DMS 273 treated with DMSO at 0.1 percent for 48 hours (cell line): Measurements from ENCODE around the gene CORO1C.

Experiments used
- DNase-seq: peaks from one replicate; lab custom pipeline; 2025; lab: John Stamatoyannopoulos, UW

CORO1C gene

GRCh38 chr12:108614639-108615038 is 116.7 kb downstream of the CORO1C start:
- no peak for DNase-seq

DNA sequence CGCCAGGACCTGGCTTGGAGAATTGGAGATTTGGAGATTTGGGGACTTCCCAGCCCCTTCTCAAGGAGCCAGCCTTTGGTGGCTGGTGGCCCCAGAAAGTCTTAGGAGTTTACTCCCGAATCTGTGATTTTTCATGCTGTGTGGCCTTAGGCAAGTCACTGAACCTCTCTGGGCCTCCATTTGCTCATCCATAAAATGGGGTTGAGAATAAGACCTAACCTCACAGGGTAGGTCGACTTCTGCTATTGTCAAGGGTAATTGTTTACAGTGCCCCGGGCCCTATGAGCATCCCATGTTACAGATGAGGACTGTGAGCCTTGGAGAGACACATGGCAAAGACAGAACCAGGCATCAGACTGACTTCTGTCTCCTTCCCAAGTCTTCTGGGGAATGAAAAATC is 117.3 kb downstream of the CORO1C start:
- DNase-seq, result no peak

DNA sequence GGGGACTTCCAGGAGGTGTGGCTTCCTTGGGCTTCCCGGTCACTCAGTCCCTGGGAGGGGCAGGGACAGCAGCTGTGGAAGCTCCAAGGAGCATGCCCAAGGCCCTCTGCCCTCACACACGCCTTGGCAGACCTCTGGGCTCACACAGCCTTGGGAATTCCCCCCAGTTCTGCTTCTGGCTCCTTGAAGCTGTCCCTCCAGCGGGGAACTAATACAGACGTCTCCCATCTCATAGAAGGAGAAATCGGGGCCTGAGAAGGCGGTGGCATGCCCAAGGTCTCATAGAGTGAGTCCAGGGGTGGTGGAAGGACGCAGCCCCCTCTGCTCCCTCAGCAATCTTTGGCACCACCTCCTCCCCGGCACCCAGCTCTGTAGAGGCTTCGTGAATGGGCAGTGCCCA is 117.8 kb downstream of the CORO1C start:
- no peak for DNase-seq

DNA sequence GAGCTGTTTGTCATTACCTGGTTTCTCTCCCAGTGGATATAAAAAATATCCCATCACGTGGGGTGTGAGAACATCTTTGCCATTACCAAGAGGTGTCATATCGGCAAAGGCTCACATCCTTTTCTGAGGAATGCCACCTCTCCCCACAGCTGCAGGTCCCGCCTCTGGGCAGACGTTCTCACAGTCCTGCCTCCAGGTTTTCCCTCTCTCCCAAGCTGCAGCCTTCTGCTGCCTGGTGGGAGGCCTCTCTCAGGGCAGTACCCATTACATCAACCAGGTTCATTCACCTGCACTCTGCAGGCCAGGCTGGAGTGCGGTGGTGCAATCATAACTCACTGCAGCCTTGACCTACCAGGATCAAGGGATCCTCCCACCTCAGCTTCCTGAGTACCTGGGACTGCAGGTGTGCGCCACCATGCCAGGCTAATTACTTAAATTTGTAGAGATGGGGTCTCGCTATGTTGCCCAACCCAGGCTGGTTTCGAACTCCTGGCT is 118.5 kb downstream of the CORO1C start:
- DNase-seq, result no peak

DNA sequence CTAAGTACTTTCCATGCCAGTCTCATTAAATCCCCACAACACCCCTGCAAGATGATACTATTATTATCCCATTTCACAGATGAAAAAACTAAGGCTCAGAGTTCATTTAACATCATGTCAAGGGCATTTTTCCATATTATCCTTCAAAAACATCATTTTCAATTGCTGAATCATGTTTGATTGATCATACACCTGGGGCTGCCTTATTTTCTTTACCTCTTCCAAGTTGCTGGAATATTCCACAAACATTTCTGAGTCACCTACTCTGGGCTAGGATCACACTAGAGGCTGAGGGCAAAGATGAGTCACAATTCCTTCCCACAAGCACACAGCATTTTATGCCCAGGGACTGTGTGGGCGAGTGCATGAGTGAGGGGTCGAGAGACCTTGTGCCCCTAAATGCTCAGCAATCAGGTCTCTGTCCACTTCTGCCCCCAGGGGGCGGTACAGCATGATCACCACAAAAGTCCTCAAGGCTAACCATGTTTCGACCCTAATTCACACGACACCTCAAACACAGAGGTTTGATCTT is 119.4 kb downstream of the CORO1C start:
- DNase-seq, result no peak

- no peak for DNase-seq
These were observed 120.3 kb downstream of the CORO1C start for GRCh38 chr12:108610856-108611605.

- no peak for DNase-seq
These were observed 120.9 kb downstream of the CORO1C start for GRCh38 chr12:108610336-108610815.

DNA sequence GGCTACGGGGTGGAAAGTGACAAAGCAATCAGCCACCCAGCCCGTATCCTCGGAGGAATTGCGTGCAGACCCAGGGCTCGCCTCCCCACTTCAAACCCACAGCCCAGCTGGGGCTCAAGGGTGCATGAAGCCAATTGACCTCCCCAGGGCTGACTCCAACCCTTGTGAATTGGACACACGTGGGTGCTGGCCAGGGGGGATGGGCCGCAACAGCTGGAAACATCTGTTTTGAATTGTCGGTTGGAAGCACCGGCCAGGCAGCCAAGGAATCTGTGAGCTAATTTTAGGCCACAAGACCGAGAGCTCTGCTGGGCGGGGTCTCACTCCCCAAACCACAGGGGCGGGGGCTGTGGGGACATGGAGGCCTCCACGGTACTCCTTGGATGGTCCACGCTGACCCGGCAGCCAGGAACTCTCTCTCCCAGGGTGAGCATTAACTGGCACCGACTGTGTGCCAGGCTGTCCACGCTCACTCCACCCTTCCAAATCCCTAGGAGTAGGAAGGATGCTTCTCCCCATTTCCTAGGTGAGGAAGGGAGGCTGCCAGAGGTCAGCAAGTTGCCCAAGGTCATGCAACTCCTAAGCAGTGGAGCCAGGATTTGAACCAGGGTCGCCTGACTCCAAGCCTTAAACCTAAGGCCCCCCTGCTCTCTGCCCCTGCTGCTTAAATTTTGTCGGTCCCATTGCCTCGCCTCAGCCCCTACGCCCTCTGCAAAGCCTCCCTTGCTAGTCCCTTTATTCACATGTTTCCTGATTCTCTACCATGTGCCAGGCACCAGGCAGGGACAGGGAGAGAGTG is 121.6 kb downstream of the CORO1C start:
- no peak for DNase-seq

- DNase-seq, result no peak
These were observed 122.7 kb downstream of the CORO1C start for GRCh38 chr12:108608616-108609015.

- no peak for DNase-seq
These were observed 123.2 kb downstream of the CORO1C start for GRCh38 chr12:108607981-108608600.

DNA sequence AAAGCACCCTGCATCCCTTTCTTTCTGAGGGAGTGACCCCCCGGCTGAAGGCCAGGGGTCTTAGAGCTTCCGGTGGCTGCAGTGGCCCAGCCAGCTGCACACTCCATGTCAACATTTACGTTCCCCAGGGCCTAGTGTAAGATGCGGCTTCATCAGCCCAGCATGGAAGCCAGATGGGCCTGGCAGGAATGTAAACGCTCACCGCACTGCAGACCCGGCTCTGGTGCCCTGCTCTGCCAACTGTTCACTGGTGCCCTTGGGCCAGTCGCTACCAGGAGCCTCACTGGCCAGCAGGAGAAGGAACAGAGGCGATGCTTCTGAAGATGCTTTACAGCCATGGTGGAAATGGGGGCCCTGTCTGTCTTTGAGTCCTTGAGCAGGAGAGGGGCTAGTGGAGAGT is 124.8 kb downstream of the CORO1C start:
- DNase-seq, result no peak

GRCh38 chr12:108605690-108606406 is 125.5 kb downstream of the CORO1C start:
- DNase-seq, result no peak

DNA sequence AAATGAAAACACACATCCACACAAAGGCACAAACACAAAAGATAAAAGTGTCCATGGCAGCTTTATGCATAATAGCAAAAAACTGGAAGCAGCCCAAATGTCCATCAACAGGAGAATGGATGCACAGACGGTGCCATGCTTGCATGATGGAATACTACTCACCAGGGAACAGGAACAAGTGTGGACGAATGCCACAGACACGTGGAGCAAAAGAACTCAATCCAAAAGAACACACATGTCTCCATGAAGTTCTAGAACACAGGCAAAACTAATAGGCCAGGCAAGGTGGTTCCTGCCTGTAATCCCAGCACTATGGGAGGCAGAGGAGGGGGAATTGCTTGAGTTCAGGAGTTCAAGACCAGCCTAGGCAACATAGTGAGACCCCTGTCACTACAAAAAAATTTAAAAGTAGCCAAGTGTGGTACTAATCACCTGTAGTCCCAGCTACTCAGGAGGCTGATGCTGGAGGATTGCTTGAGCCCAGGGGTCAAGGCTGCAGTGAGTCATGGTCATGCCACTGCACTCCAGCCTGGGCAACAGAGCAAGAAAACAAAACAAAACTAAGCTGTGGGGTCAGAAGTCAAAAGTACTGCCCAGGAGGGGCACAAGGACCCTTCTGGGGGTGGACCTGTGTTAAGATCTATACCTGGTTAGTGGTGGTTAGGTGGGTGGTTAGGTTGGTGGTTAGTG is 126.2 kb downstream of the CORO1C start:
- DNase-seq, result no peak

GRCh38 chr12:108604208-108604941 is 126.9 kb downstream of the CORO1C start:
- DNase-seq, result no peak

DNA sequence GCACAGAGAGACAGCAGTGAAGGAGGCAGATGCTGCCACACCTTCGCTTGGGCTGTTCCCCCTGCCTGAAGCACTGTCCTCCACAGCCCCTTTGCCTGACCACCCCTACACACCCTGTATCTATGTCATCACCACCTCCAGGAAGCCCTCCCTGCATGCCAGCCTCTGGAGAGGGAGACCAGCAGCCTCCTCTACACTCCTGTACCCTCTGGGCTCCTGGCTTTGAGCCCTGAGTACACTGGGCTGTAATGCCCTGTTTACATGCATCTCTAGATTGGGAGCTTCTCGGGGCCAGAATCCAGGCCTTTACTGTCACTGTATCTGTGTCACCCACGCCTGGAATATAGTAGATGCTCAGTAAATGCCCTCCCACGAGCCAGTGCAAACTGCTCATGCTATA is 127.6 kb downstream of the CORO1C start:
- no peak for DNase-seq

- DNase-seq, result no peak
These were observed 128.2 kb downstream of the CORO1C start for GRCh38 chr12:108602976-108603704.

- DNase-seq, result no peak
These were observed 129.1 kb downstream of the CORO1C start for GRCh38 chr12:108602209-108602705.

- DNase-seq, result no peak
These were observed 130.7 kb downstream of the CORO1C start for GRCh38 chr12:108600702-108601007.

GRCh38 chr12:108599948-108600701 is 131.2 kb downstream of the CORO1C start:
- DNase-seq, result no peak
